DOHH2 (cell line): Measurements from ENCODE around the gene RNU7-1.
A peak's percentile ranks its signal among the peaks of the same experiment; 100 is the strongest.

ENCODE experiments used
- H3F3A ChIP-seq: fragments of 200-600 bp; sonication (generic), shearing (Covaris generic); 2 replicates; pipeline ENCODE4 v1.6.0; 2016; ENCODE audit warnings: antibody characterized with exemption, mild to moderate bottlenecking; ENCODE audit not compliant: control insufficient read depth, insufficient read depth
- H3K27ac ChIP-seq: fragments of 200-600 bp; sonication (generic); 2 replicates; pipeline ENCODE4 v1.5.1; 2014; ENCODE audit warnings: low read depth, mild to moderate bottlenecking, low read length, moderate library complexity
- H3K27me3 ChIP-seq: fragments of 200-600 bp; sonication (generic); 2 replicates; pipeline ENCODE4 v1.6.1; 2014; ENCODE audit warnings: mild to moderate bottlenecking, low read length, mixed read lengths; ENCODE audit not compliant: control insufficient read depth
- H3K36me3 ChIP-seq: fragments of 200-600 bp; sonication (generic); 2 replicates; pipeline ENCODE4 v1.6.1; 2014; ENCODE audit warnings: mild to moderate bottlenecking, low read length, moderate library complexity, mixed read lengths; ENCODE audit not compliant: control insufficient read depth
- H3K4me1 ChIP-seq: fragments of 200-600 bp; sonication (generic); 2 replicates; pipeline ENCODE4 v1.6.1; 2014; ENCODE audit warnings: mild to moderate bottlenecking, low read length, mixed read lengths; ENCODE audit not compliant: control insufficient read depth
- H3K4me2 ChIP-seq: fragments of 200-600 bp; sonication (generic); 2 replicates; pipeline ENCODE4 v1.6.0; 2014; ENCODE audit warnings: mild to moderate bottlenecking, low read length, moderate library complexity
- H3K4me3 ChIP-seq: fragments of 200-600 bp; sonication (generic); 2 replicates; pipeline ENCODE4 v1.5.1; 2014; ENCODE audit warnings: mild to moderate bottlenecking, low read length, mixed read lengths
- H3K79me2 ChIP-seq: fragments of 200-600 bp; sonication (generic); 2 replicates; pipeline ENCODE4 v1.6.1; 2014; ENCODE audit warnings: mild to moderate bottlenecking, low read length, mixed read lengths; ENCODE audit not compliant: control insufficient read depth
- H3K9me2 ChIP-seq: fragments of 200-600 bp; sonication (generic); replicated peaks from 2 replicates; pipeline ENCODE4 v1.6.1; 2014; ENCODE audit warnings: mild to moderate bottlenecking, low read length, mixed read lengths; ENCODE audit not compliant: control insufficient read depth
- H3K9me3 ChIP-seq: fragments of 200-600 bp; sonication (generic); 2 replicates; pipeline ENCODE4 v1.6.1; 2014; ENCODE audit warnings: antibody characterized with exemption, low read length, mixed read lengths; ENCODE audit not compliant: control insufficient read depth, insufficient read depth
- H4K20me1 ChIP-seq: fragments of 200-600 bp; sonication (generic); 2 replicates; pipeline ENCODE4 v1.6.0; 2014; ENCODE audit warnings: low read depth, mild to moderate bottlenecking, antibody characterized with exemption, low read length, moderate library complexity; ENCODE audit not compliant: control insufficient read depth, insufficient read depth
- CTCF ChIP-seq: fragments of 200-600 bp; sonication (generic); IDR thresholded peaks from one replicate; pipeline ENCODE4 v1.5.1; 2014; ENCODE audit warnings: antibody characterized with exemption, mild to moderate bottlenecking, low read depth, low read length; ENCODE audit not compliant: poor library complexity, severe bottlenecking
- EZH2phosphoT487 ChIP-seq: fragments of 200-600 bp; sonication (generic); IDR thresholded peaks from 2 replicates; pipeline ENCODE4 v1.6.1; 2017; ENCODE audit warnings: borderline replicate concordance, mild to moderate bottlenecking, antibody characterized with exemption, low read length, moderate library complexity, mixed read lengths

The RNU7-1 gene

GRCh38 chr12:6909421-6910145 lies 34.0 kb upstream of the RNU7-1 start:
- H3K27me3 ChIP-seq = peaks cover 30% of the 10 kb centered on the region
- H3F3A ChIP-seq = no peaks in the 10 kb centered on the region
- H3K79me2 ChIP-seq = no peaks in the 10 kb centered on the region
- no peaks in the 10 kb centered on the region for H3K9me3 ChIP-seq
- H3K4me3 ChIP-seq = no peak overlapping the region
- TF ChIP-seq CTCF (no peak), EZH2phosphoT487 (no peak)
- H3K27ac ChIP-seq = no peak overlapping the region
- no peaks in the 10 kb centered on the region for H3K36me3 ChIP-seq
- H3K4me1 ChIP-seq = peaks cover 18% of the 10 kb centered on the region
- H4K20me1 ChIP-seq = no peaks in the 10 kb centered on the region
- H3K9me2 ChIP-seq = no peaks in the 10 kb centered on the region
- H3K4me2 ChIP-seq = no peak overlapping the region

GRCh38 chr12:6912164-6912935 lies 31.3 kb upstream of the RNU7-1 start:
- Histone ChIP-seq H3K27ac (no peak overlapping the region), H3K36me3 (no peaks in the 10 kb centered on the region), H3K4me3 (no peak overlapping the region), H3K79me2 (no peaks in the 10 kb centered on the region), H3K9me2 (no peaks in the 10 kb centered on the region), H3K4me1 (peaks cover 18% of the 10 kb centered on the region), H3K4me2 (no peak overlapping the region), H3F3A (no peaks in the 10 kb centered on the region), H3K9me3 (no peaks in the 10 kb centered on the region), H4K20me1 (no peaks in the 10 kb centered on the region), H3K27me3 (peaks cover 58% of the 10 kb centered on the region)
- TF ChIP-seq CTCF (no peak), EZH2phosphoT487 (no peak)

GRCh38 chr12:6914246-6914946 lies 29.2 kb upstream of the RNU7-1 start, which contains the start of gene ENO2:
TSS of gene ENO2 (plus strand) at chr12:6914580. CDS start at chr12:6915833, 1,253 bp downstream.
- Histone ChIP-seq H3K4me2 (peak within 1 kb of the TSS; percentile 72), H3K36me3 (no peaks in the 10 kb centered on the region), H3F3A (no peaks in the 10 kb centered on the region), H3K9me3 (no peaks in the 10 kb centered on the region), H3K27me3 (peaks cover 60% of the 10 kb centered on the region), H4K20me1 (no peaks in the 10 kb centered on the region), H3K79me2 (no peaks in the 10 kb centered on the region), H3K4me3 (peak within 1 kb of the TSS; percentile 65), H3K4me1 (peaks cover 18% of the 10 kb centered on the region), H3K27ac (no peak within 1 kb of the TSS), H3K9me2 (no peaks in the 10 kb centered on the region)
- TF ChIP-seq EZH2phosphoT487 (peak; percentile 53; the same call in 1 of the 2 replicates), CTCF (no peak)
